ENCODE results near the gene UBR4. TPM values are rescaled to one million over a fixed set of nuclear protein-coding genes. Genes with fewer than 3 reads are reported as not detected.

The UBR4 gene
- total and polyA plus RNA-seq, 2 experiments from 2014 or later, result 49.4 to 63.7 TPM

DNA sequence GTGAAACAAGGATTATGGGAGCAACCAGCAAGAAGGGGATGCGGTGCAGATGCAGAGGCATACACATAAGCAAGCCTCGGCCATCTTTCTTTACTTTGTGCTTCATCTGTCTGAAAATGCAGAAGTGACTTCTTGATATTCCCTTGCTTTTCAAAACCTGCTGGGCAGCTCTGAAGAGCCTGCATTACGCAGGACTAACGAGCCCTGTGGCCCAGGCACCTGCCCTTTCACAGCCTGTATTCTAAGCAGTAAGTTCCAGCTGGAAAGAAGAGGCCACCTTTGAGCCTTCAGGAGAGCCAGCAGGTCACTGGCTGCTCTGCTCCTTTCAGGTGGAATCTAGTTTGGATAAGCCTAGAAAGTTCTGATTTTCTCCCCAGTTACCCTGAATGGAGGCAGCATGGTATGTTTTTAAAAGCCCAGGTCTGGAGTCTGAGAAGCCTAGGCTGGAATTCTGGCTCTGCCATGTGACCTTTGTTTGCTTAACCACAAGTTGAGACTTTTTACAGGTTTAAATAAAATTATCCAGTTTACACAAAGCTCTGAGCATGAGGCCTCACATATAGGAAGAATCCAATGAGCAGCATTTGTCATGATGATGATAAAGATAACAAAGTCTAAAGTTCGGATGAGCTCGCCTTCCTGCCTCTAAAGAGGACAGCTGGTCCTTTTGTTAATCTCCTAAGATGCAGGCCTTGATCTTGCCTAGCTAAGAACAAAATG, 122.9 kb downstream of the UBR4 start:
- Histone ChIP-seq H3F3A (ENCODE audit: insufficient read depth) (peaks cover 17% of the 10 kb centered on the region), H3K36me3 (ENCODE audit: low read depth) (peaks cover 82% of the 10 kb centered on the region), H2AFZ (no peak overlapping the region), H4K20me1 (ENCODE audit: insufficient read depth) (no peaks in the 10 kb centered on the region), H3K9ac (no peak overlapping the region), H3K9me3 (ENCODE audit: low read depth) (no peaks in the 10 kb centered on the region), H3K79me2 (ENCODE audit: insufficient read depth) (0 out of 2 replicates have a peak, but pooled peaks cover 10% of the 10 kb centered on the region), H3K27ac (no peak overlapping the region), H3K4me2 (ENCODE audit: unreplicated experiment) (no peak overlapping the region), H3K9me2 (ENCODE audit: insufficient read depth) (no peaks in the 10 kb centered on the region), H3K4me1 (ENCODE audit: insufficient read depth) (no peaks in the 10 kb centered on the region), H3K4me3 (no peak overlapping the region), H3K27me3 (replicated peaks; ENCODE audit: insufficient read depth) (no peaks in the 10 kb centered on the region)
- no peak for DNase-seq
- 90 to 95% methylated on average over 6 of the region's 6 CpGs for WGBS, 2 experiments (ENCODE audit: low coverage in 1 of 2, low lambda C conversion rate in 2 of 2, missing lambda C conversion rate in 2 of 2)
- in situ Hi-C loops (cut with MboI), result no loop called here
- TF ChIP-seq EZH2 (IDR thresholded peaks at IDR 0.05; ENCODE audit: insufficient read depth, poor library complexity, severe bottlenecking), result no peak
- no peak for TF ChIP-seq EZH2phosphoT487 (IDR thresholded peaks at IDR 0.05; ENCODE audit: insufficient read depth, low read depth)

DNA sequence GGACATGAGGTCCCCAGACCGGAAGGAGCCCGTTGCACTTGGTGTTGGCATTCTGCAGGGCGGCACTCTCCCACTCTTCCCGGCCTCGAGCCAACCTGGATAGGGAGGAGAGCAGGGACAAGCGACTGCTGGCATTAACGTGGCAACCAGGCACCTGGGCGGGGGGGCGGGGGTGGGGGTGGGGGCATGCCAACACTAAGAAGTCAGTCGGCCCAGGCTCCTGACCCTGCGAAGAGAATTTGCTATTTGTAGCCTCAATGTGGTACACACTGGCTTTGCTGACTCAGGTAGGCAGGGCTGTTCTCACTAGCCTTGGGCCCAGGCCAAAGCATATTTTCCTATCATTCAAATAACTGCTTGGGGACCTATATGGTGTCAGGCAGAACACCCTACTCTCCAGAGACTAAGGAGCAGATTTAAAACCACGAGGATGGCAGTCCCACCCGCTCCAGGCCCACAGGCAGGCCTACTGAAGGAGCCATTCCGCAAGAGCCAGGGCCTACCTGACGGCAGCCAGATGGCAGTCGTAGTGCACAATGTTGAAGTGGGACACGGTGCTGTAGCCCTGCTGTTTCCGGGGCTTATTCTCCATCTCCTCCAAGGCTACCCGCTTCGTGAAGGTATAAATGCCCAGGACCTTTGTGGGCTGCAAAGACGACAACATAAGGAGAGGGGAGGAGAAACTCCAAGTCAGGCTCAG, 123.7 kb downstream of the UBR4 start:
- H3K4me2 ChIP-seq (ENCODE audit: unreplicated experiment), result no peak overlapping the region
- H3K79me2 ChIP-seq (ENCODE audit: insufficient read depth), result 0 out of 2 replicates have a peak, but pooled peaks cover 10% of the 10 kb centered on the region
- peaks cover 76% of the 10 kb centered on the region for H3K36me3 ChIP-seq (ENCODE audit: low read depth)
- WGBS, 2 experiments (ENCODE audit: low coverage in 1 of 2, low lambda C conversion rate in 2 of 2, missing lambda C conversion rate in 2 of 2), result 93 to 95% methylated on average over 21 of the region's 21 CpGs
- peaks cover 8% of the 10 kb centered on the region for H3K4me1 ChIP-seq (ENCODE audit: insufficient read depth)
- in situ Hi-C loops (cut with MboI), result no loop called here
- no peaks in the 10 kb centered on the region for H3K9me2 ChIP-seq (ENCODE audit: insufficient read depth)
- H3F3A ChIP-seq (ENCODE audit: insufficient read depth), result peaks cover 24% of the 10 kb centered on the region
- H3K27me3 ChIP-seq (replicated peaks; ENCODE audit: insufficient read depth), result no peaks in the 10 kb centered on the region
- no peaks in the 10 kb centered on the region for H3K9me3 ChIP-seq (ENCODE audit: low read depth)
- H2AFZ ChIP-seq, result no peak overlapping the region
- H3K9ac ChIP-seq, result no peak overlapping the region
- DNase-seq, result no peak
- no peak for TF ChIP-seq EZH2 (IDR thresholded peaks at IDR 0.05; ENCODE audit: insufficient read depth, poor library complexity, severe bottlenecking)
- no peak for TF ChIP-seq EZH2phosphoT487 (IDR thresholded peaks at IDR 0.05; ENCODE audit: insufficient read depth, low read depth)
- H3K27ac ChIP-seq, result no peak overlapping the region
- no peaks in the 10 kb centered on the region for H4K20me1 ChIP-seq (ENCODE audit: insufficient read depth)
- no peak overlapping the region for H3K4me3 ChIP-seq

DNA sequence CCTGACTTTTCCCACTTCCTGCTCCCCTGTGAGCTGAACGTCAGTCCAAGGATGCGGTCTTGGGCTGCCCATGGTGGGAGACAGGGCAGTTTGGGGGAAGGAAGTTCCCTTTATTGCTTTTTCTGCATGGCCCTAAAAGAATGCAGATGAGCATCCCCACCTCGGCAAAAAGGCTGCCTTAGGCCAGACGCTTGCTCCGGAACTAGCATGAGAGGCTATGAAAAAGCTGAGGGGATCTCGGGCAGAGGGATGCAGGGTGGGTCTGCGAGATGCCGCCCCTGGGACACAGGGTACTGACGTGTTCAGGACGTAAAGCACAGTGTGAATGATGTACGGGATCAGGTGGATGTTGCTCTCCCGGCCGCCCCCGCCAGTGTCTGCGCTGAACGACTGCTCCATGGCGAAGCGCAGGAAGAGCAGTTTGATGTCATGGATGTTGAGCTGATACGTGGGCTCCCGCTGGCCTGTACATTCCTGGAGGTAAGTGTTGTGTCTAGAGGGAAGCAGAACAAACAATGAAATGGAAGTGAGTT, 125.8 kb downstream of the UBR4 start:
- in situ Hi-C loops (cut with MboI), result no loop called here
- H2AFZ ChIP-seq, result no peak overlapping the region
- H3K27ac ChIP-seq, result no peak overlapping the region
- TF ChIP-seq EZH2phosphoT487 (IDR thresholded peaks at IDR 0.05; ENCODE audit: insufficient read depth, low read depth) (no peak), EZH2 (IDR thresholded peaks at IDR 0.05; ENCODE audit: insufficient read depth, poor library complexity, severe bottlenecking) (no peak)
- no peak overlapping the region for H3K4me2 ChIP-seq (ENCODE audit: unreplicated experiment)
- no peak overlapping the region for H3K4me3 ChIP-seq
- H3K9me3 ChIP-seq (ENCODE audit: low read depth), result no peaks in the 10 kb centered on the region
- DNase-seq, result no peak
- H3K79me2 ChIP-seq (ENCODE audit: insufficient read depth), result 0 out of 2 replicates have a peak, but pooled peaks cover 2% of the 10 kb centered on the region
- H4K20me1 ChIP-seq (ENCODE audit: insufficient read depth), result no peaks in the 10 kb centered on the region
- peaks cover 76% of the 10 kb centered on the region for H3K36me3 ChIP-seq (ENCODE audit: low read depth)
- no peaks in the 10 kb centered on the region for H3K9me2 ChIP-seq (ENCODE audit: insufficient read depth)
- 88 to 93% methylated on average over 20 of the region's 20 CpGs for WGBS, 2 experiments (ENCODE audit: low coverage in 1 of 2, low lambda C conversion rate in 2 of 2, missing lambda C conversion rate in 2 of 2)
- H3K4me1 ChIP-seq (ENCODE audit: insufficient read depth), result peaks cover 14% of the 10 kb centered on the region
- no peaks in the 10 kb centered on the region for H3K27me3 ChIP-seq (replicated peaks; ENCODE audit: insufficient read depth)
- peaks cover 23% of the 10 kb centered on the region for H3F3A ChIP-seq (ENCODE audit: insufficient read depth)
- no peak overlapping the region for H3K9ac ChIP-seq

DNA sequence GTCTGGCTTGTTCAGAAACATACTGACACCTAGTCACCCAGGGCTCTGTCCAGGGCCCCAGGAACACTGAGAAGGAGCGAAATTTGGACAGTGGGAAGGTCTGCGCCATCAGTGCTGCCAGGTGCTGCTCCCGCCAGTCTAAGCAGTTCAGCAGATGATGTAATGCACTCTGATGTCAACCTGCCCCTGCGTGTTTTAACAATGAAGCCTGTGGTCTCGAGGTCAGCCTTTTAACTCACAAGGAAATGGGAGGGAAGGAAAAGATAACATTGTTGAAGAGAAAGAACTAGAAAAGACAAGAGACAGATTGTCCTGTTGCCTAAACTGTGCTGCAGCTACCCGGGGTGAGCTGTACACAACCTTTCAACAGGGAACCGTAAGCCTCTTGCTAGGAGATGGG, 127.0 kb downstream of the UBR4 start:
- Histone ChIP-seq H3K27me3 (replicated peaks; ENCODE audit: insufficient read depth) (no peaks in the 10 kb centered on the region), H3K9ac (no peak overlapping the region), H3K9me3 (ENCODE audit: low read depth) (no peaks in the 10 kb centered on the region), H3K4me3 (no peak overlapping the region), H2AFZ (no peak overlapping the region), H3K79me2 (ENCODE audit: insufficient read depth) (no peaks in the 10 kb centered on the region), H3K4me2 (ENCODE audit: unreplicated experiment) (no peak overlapping the region), H3F3A (ENCODE audit: insufficient read depth) (peaks cover 23% of the 10 kb centered on the region), H3K27ac (no peak overlapping the region), H3K9me2 (ENCODE audit: insufficient read depth) (no peaks in the 10 kb centered on the region), H3K4me1 (ENCODE audit: insufficient read depth) (peaks cover 14% of the 10 kb centered on the region), H4K20me1 (ENCODE audit: insufficient read depth) (no peaks in the 10 kb centered on the region), H3K36me3 (ENCODE audit: low read depth) (peaks cover 75% of the 10 kb centered on the region)
- in situ Hi-C loops (cut with MboI), result no loop called here
- no peak for DNase-seq
- no peak for TF ChIP-seq EZH2 (IDR thresholded peaks at IDR 0.05; ENCODE audit: insufficient read depth, poor library complexity, severe bottlenecking)
- no peak for TF ChIP-seq EZH2phosphoT487 (IDR thresholded peaks at IDR 0.05; ENCODE audit: insufficient read depth, low read depth)
- WGBS, 2 experiments (ENCODE audit: low coverage in 1 of 2, low lambda C conversion rate in 2 of 2, missing lambda C conversion rate in 2 of 2), result 89 to 95% methylated on average over 7 of the region's 7 CpGs

Measured in GM23248 (cell line).